GM12875 (cell line): ENCODE data around the gene VWC2L.

Experiments used
- H3K4me3 ChIP-seq: one replicate; pipeline ENCODE4 v1.5.1; 2011; ENCODE audit warnings: low read depth, low read length, control low read depth
- TF ChIP-seq, protein P1 (sequence below): IDR thresholded peaks from 2 replicates; pipeline ENCODE4 v1.5.1; 2011; ENCODE audit warnings: low read depth, mild to moderate bottlenecking, control low read depth, inconsistent platforms, low read length, moderate library complexity, borderline replicate concordance; ENCODE audit not compliant: insufficient read depth

VWC2L gene

DNA sequence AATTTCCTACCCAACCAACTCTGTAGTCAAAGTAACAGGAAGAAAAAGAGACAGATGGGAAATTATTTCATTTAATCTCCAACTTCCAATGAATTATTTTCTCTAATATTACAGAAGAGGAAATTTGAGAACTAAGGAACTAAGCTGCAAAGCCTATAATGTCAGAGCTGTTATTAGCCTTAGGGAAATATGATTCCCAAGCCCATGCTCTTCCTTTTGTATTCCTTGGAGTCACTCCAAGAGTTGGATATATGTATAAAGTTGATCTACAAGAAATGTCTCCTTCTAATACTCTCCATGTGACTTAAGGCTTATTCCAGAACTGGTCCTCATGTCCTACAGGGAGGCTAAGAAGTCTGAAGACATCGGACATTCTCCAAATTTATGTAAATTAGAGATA, 31.6 kb upstream of the VWC2L start:
- H3K4me3 ChIP-seq = no peak overlapping the region
- TF ChIP-seq, protein P1, sequence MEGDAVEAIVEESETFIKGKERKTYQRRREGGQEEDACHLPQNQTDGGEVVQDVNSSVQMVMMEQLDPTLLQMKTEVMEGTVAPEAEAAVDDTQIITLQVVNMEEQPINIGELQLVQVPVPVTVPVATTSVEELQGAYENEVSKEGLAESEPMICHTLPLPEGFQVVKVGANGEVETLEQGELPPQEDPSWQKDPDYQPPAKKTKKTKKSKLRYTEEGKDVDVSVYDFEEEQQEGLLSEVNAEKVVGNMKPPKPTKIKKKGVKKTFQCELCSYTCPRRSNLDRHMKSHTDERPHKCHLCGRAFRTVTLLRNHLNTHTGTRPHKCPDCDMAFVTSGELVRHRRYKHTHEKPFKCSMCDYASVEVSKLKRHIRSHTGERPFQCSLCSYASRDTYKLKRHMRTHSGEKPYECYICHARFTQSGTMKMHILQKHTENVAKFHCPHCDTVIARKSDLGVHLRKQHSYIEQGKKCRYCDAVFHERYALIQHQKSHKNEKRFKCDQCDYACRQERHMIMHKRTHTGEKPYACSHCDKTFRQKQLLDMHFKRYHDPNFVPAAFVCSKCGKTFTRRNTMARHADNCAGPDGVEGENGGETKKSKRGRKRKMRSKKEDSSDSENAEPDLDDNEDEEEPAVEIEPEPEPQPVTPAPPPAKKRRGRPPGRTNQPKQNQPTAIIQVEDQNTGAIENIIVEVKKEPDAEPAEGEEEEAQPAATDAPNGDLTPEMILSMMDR = no peak

DNA sequence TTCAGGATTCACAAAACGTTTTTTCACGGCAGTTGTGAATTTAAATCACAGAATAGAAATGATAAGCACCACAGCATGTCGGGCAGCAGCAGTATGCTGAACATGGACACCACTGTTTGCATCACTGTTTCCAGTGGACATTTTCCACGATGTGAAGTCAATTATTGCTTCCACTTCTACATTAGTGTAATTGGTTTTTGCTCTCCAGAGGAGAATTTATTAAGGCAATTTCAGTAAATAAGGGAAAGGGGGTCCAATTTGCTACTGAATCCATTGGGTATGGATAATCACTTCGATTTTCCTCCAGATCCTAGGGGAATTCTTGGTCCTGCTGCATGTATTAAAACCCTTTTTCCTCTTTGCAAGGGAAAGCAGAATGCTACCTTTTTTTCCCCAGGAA, 30.2 kb upstream of the VWC2L start:
- TF ChIP-seq, protein P1 = no peak
- no peak overlapping the region for H3K4me3 ChIP-seq

DNA sequence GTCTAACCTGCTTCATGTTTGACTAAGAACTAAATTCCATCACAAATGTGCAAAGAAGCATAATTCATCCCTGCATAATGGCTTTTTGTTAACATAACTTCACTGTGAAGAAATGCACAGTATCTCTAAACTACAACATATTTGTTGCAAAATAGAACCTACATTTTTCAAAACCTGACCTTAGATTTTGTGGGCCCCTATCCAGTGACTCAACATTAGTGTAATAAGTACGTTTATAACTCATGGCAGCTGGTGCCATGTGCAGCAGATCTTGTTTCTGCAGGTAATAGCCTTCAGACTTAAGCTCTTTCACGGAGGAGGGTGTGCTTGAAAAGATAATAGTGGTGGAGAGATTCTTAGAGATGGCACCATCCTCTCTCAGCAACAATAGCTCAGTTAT, 28.6 kb upstream of the VWC2L start:
- H3K4me3 ChIP-seq = no peak overlapping the region
- TF ChIP-seq, protein P1 = no peak

DNA sequence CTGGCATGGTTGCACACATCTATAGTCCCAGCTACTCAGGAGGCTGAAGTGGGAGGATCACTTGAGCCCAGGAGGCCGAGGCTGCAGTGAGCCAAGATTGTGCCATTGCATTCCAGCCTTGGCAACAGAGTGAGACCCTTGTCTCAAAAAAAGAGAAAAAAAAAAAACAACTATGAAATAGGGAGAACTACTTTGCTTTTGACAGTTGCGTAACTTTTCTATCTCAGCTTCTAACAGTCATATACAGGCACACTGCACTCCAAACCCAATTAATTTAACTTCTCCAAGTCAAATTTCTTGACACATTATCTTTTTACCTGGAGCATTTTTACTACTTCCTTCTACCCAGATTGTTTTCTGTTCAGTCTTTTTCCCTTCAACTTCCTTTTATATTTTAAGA, 24.1 kb upstream of the VWC2L start:
- TF ChIP-seq, protein P1 = no peak
- H3K4me3 ChIP-seq = no peak overlapping the region

DNA sequence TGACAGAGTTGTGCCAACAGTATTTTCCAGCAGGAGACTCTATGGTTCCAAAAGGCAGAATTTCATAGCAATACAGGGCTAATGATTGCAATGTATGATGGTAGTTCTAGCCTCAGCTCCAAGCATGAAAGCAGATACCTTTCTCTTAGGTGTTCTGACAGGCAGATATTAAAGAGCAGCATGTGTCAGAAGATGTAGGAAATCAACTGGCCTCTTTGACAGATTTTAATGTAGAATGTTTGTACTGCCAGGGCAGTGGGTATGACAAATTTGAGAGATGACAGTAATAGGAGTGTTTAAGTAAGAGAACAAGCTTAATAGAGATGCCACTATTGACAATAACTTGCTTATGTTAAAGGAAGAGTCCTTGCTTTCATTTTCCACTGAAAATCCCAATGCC, 21.5 kb upstream of the VWC2L start:
- H3K4me3 ChIP-seq = no peak overlapping the region
- TF ChIP-seq, protein P1 = no peak

DNA sequence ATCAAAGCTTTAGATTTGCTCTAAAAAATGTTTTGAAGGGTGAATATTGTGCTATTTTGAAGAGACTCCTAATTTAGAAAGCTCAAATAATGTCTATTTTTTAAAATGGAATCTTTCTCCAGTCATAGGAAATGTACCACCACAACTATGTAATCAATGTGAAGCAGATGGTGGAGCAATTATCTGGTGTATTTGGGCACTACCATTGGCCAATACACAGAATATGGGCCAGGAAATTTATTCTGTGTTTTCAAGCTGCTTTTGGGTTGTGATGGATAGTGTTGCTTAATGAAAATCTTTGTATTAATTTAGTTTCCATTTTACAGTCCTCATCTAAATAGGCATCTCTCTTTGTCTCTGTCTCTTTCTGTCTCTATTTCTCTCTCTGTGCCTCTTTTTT, 17.1 kb upstream of the VWC2L start:
- H3K4me3 ChIP-seq = no peak overlapping the region
- TF ChIP-seq, protein P1 = no peak

DNA sequence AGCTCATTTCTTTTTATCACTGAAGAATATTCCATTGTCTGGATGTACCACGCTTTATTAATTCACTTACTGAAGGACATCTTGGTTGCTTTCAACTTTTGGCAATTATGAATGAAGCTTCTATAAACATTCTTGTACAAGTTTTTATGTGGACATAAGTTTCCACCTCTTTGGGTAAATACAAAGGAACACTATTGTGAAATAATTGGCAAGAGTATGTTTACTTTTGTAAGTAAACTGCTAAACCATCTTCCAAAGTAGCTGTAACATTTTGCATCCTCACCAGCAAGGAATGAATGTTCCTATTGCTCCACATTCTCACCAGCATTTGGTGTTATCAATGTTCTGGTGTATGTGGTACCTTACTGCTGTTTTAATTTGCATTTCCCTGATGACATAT, 15.8 kb upstream of the VWC2L start:
- TF ChIP-seq, protein P1 = no peak
- no peak overlapping the region for H3K4me3 ChIP-seq
